Liver (tissue), 9 donors: ENCODE measurements around the gene CHAD. TPM values are rescaled to one million over a fixed set of nuclear protein-coding genes. Genes with fewer than 3 reads are reported as not detected.

Experiments used
- DNase-seq: peaks from one replicate; pipeline ENCODE4 v3.0.0-alpha.2; 2017; ENCODE audit warnings: low spot score
- H3K27ac ChIP-seq, 2 donors: one replicate each; pipeline ENCODE4 v1.7.0; 2013; ENCODE audit warnings: inconsistent platforms in 2 of 2, low read length in 2 of 2, control low read depth in 1 of 2, low read depth in 1 of 2, mild to moderate bottlenecking in 1 of 2
- H3K27me3 ChIP-seq, 4 donors: one replicate each; pipeline versions ENCODE4 v1.6.1 to v1.7.0; 2013; ENCODE audit warnings: low read length in 3 of 4, inconsistent platforms in 1 of 4, mild to moderate bottlenecking in 1 of 4, moderate library complexity in 1 of 4; ENCODE audit not compliant: control insufficient read depth in 4 of 4, insufficient read depth in 4 of 4
- H3K36me3 ChIP-seq, 4 donors: one replicate each; pipeline versions ENCODE4 v1.6.1 to v1.7.0; 2013; ENCODE audit warnings: low read length in 3 of 4, mild to moderate bottlenecking in 3 of 4, low read depth in 1 of 4, moderate library complexity in 1 of 4; ENCODE audit not compliant: control insufficient read depth in 4 of 4, insufficient read depth in 3 of 4
- H3K4me1 ChIP-seq, 4 donors: one replicate each; pipeline versions ENCODE4 v1.6.1 to v1.7.0; 2013; ENCODE audit warnings: low read length in 3 of 4, mild to moderate bottlenecking in 3 of 4, moderate library complexity in 1 of 4; ENCODE audit not compliant: control insufficient read depth in 4 of 4, insufficient read depth in 4 of 4
- H3K4me3 ChIP-seq, 3 donors: one replicate each; pipeline versions ENCODE4 v1.6.1 to v1.7.0; 2013; ENCODE audit warnings: low read length in 3 of 3, control low read depth in 1 of 3, low read depth in 1 of 3, mild to moderate bottlenecking in 1 of 3
- H3K9ac ChIP-seq, 2 donors: one replicate each; pipeline ENCODE4 v1.7.0; 2013; ENCODE audit warnings: low read length in 2 of 2, mild to moderate bottlenecking in 2 of 2, moderate library complexity in 2 of 2, control low read depth in 1 of 2, low read depth in 1 of 2
- H3K9me3 ChIP-seq, 4 donors: one replicate each; pipeline versions ENCODE4 v1.6.1 to v1.7.0; 2013; ENCODE audit warnings: low read length in 3 of 4; ENCODE audit not compliant: control insufficient read depth in 4 of 4
- ATF3 ChIP-seq: IDR thresholded peaks from 2 replicates; pipeline ENCODE4 v1.6.1; 2016; ENCODE audit warnings: antibody characterized with exemption
- CTCF ChIP-seq: fragments of 150-350 bp; IDR thresholded peaks from 2 replicates; pipeline ENCODE4 v1.5.1; 2017; ENCODE audit warnings: improper control_type of control experiment, low read depth, low read length; ENCODE audit not compliant: missing input control
- FOXA1 ChIP-seq: IDR thresholded peaks from 2 replicates; pipeline ENCODE4 v1.6.1; 2016; ENCODE audit warnings: antibody characterized with exemption
- FOXA2 ChIP-seq: IDR thresholded peaks from 2 replicates; pipeline ENCODE4 v1.6.1; 2016; ENCODE audit warnings: antibody characterized with exemption
- GABPA ChIP-seq, 2 donors: IDR thresholded peaks in 1 of 2; conservative IDR thresholded peaks in 1 of 2; 2 replicates each; pipeline ENCODE4 v1.6.1; 2016; ENCODE audit warnings: antibody characterized with exemption in 2 of 2, mild to moderate bottlenecking in 1 of 2, moderate library complexity in 1 of 2
- HNF4A ChIP-seq, 2 donors: conservative IDR thresholded peaks; 2 replicates each; pipeline ENCODE4 v1.6.1; 2016; ENCODE audit warnings: antibody characterized with exemption in 2 of 2, mild to moderate bottlenecking in 2 of 2
- JUND ChIP-seq, 2 donors: IDR thresholded peaks; 2 replicates each; pipeline ENCODE4 v1.6.1; 2016; ENCODE audit warnings: antibody characterized with exemption in 2 of 2
- MAX ChIP-seq: IDR thresholded peaks from 2 replicates; pipeline ENCODE4 v1.6.1; 2016; ENCODE audit warnings: antibody characterized with exemption
- NR2F2 ChIP-seq: IDR thresholded peaks from 2 replicates; pipeline ENCODE4 v1.6.1; 2016; ENCODE audit warnings: antibody characterized with exemption
- RAD21 ChIP-seq, 2 donors: IDR thresholded peaks; 2 replicates each; pipeline ENCODE4 v1.6.1; 2016; ENCODE audit warnings: antibody characterized with exemption in 2 of 2, mild to moderate bottlenecking in 2 of 2
- REST ChIP-seq: IDR thresholded peaks from 2 replicates; pipeline ENCODE4 v1.6.1; 2016; ENCODE audit warnings: antibody characterized with exemption, mild to moderate bottlenecking
- RXRA ChIP-seq, 2 donors: IDR thresholded peaks; 2 replicates each; pipeline ENCODE4 v1.6.1; 2017 to 2018; ENCODE audit warnings: antibody characterized with exemption in 2 of 2, mild to moderate bottlenecking in 1 of 2
- SP1 ChIP-seq: IDR thresholded peaks from 2 replicates; pipeline ENCODE4 v1.6.1; 2018; ENCODE audit warnings: antibody characterized with exemption, mild to moderate bottlenecking
- TAF1 ChIP-seq: conservative IDR thresholded peaks from 2 replicates; pipeline ENCODE4 v1.6.1; 2016; ENCODE audit warnings: antibody characterized with exemption, mild to moderate bottlenecking
- YY1 ChIP-seq: IDR thresholded peaks from 2 replicates; pipeline ENCODE4 v1.6.1; 2016; ENCODE audit warnings: antibody characterized with exemption, mild to moderate bottlenecking
- ZBTB33 ChIP-seq: IDR thresholded peaks from 2 replicates; pipeline ENCODE4 v1.6.1; 2016; ENCODE audit warnings: antibody characterized with exemption
- WGBS: extraction: QIAGEN DNeasy Blood & Tissue Kit; methylation state at CpG from one replicate; pipeline ENCODE4 v1.1.7; 2013; 5-methylcytosine and 5-hydroxymethylcytosine counted together
- polyA plus RNA-seq, 2 donors: library from polyadenylated mRNA; stranded (reverse) in 1 of 2; unstranded in 1 of 2; fragments of 200-250 nt in 1 of 2; fragments of >200 nt in 1 of 2; fragmentation: Nextera tagmentation in 1 of 2; extraction: Ambion mirVana in 1 of 2; gene quantifications; one replicate each; pipeline versions ENCODE4 v1.2.1 to v1.2.3, GENCODE V29; 2013 to 2015
- total RNA-seq, 2 donors: library from RNA; depleted of rRNA; stranded (reverse); fragments of >200 nt; gene quantifications; one replicate each; pipeline ENCODE4 v1.2.3, GENCODE V29; 2014
- donor health status: healthy.
- donor health status: healthy.
- donor health status: healthy.
- donor health status: healthy.
- donor health status: healthy.

The CHAD gene
- total and polyA plus RNA-seq, 4 donors = 0.51 to 3.3 (median 2.3) TPM

GRCh38 chr17:50448643-50449042 is 20.0 kb downstream of the CHAD start:
- Histone ChIP-seq H3K9me3 (no peaks in the 10 kb centered on the region), H3K4me3 (no peak overlapping the region), H3K9ac (no peak overlapping the region), H3K27me3 (no peaks in the 10 kb centered on the region), H3K27ac (no peak overlapping the region), H3K36me3 (no peaks in the 10 kb centered on the region), H3K4me1 (peaks cover 0 to 9% (median 1%) of the 10 kb centered on the region in 4 donors)
- TF ChIP-seq FOXA2 (no peak), RXRA (IDR thresholded peaks at IDR 0.05) (no peak), SP1 (no peak), JUND (IDR thresholded peaks at IDR 0.05) (no peak), GABPA (IDR thresholded peaks at IDR 0.05 in 1 of 2, conservative IDR thresholded peaks at IDR 0.05 in 1 of 2) (no peak), REST (no peak), HNF4A (conservative IDR thresholded peaks at IDR 0.05) (no peak), ATF3 (no peak), TAF1 (no peak), NR2F2 (no peak)
- DNase-seq = no peak
- 37% methylated on average over 2 of the region's 2 CpGs for WGBS

GRCh38 chr17:50447870-50448595 is 20.6 kb downstream of the CHAD start:
- Histone ChIP-seq H3K4me1 (peaks cover 0 to 15% (median 6%) of the 10 kb centered on the region in 4 donors), H3K4me3 (no peak overlapping the region)
- DNase-seq = no peak

GRCh38 chr17:50445730-50446325 is 22.9 kb downstream of the CHAD start:
- Histone ChIP-seq H3K9ac (no peak overlapping the region), H3K4me3 (no peak overlapping the region), H3K36me3 (no peaks in the 10 kb centered on the region), H3K9me3 (no peaks in the 10 kb centered on the region), H3K27me3 (no peaks in the 10 kb centered on the region), H3K4me1 (peaks cover under 1 to 27% (median 14%) of the 10 kb centered on the region in 4 donors), H3K27ac (no peak overlapping the region)
- WGBS = 68% methylated on average over 1 of the region's 1 CpG
- DNase-seq = no peak
- TF ChIP-seq MAX (no peak), ATF3 (no peak), ZBTB33 (no peak), RAD21 (IDR thresholded peaks at IDR 0.05) (no peak), NR2F2 (no peak), RXRA (IDR thresholded peaks at IDR 0.05) (no peak), CTCF (no peak), SP1 (no peak), YY1 (no peak)

More at GRCh38 chr17:50447870-50448595, 20.6 kb downstream of the CHAD start:
- Histone ChIP-seq H3K27me3 (no peaks in the 10 kb centered on the region), H3K9ac (no peak overlapping the region), H3K36me3 (no peaks in the 10 kb centered on the region), H3K9me3 (no peaks in the 10 kb centered on the region), H3K27ac (no peak overlapping the region)
- TF ChIP-seq ATF3 (no peak), FOXA1 (no peak), RXRA (IDR thresholded peaks at IDR 0.05) (peak in 1 of 2 donors; percentile 29)
- WGBS = 83% methylated on average over 7 of the region's 7 CpGs
